GM12892 (cell line): ENCODE results near the gene ATG2A.

Experiments used
- POLR2A ChIP-seq: IDR thresholded peaks from 2 replicates; pipeline ENCODE4 v1.6.1; 2011; ENCODE audit warnings: low read depth, low read length, control low read depth
- POLR2AphosphoS5 ChIP-seq: IDR thresholded peaks from 2 replicates; pipeline ENCODE4 v1.6.1; 2011; ENCODE audit warnings: low read depth, low read length, control low read depth
- TAF1 ChIP-seq: IDR thresholded peaks from 2 replicates; pipeline ENCODE4 v1.6.1; 2011; ENCODE audit warnings: low read depth, mild to moderate bottlenecking, control low read depth, low read length, borderline replicate concordance

DNA sequence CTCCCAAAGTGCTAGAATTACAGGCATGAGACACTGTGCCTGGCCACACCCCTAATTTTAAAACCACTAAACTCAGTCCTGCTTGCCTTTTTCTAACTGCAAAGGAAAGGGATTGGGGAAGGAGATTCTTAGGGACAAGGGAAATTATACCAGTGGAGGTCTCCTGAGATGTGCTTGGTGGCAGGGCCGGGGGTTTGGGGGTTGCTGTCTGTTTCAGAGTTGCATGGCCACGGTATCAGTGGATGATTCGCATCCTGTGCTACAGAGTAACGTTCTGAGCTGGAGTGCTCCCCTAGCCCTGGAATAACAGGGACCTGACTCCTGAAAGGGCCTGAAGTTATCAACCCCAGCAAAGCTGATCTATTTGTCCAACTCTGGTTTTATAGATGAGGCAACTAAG lies 19.5 kb upstream of the ATG2A start:
- TF ChIP-seq POLR2A (no peak), POLR2AphosphoS5 (no peak), TAF1 (no peak)
